ENCODE data around the gene TMEM238. TPM values are rescaled to one million over a fixed set of nuclear protein-coding genes. Genes with fewer than 3 reads are reported as not detected.
A peak's percentile ranks its signal among the peaks of the same experiment; 100 is the strongest.

TMEM238 gene
- total and polyA plus RNA-seq, 9 of the 15 experiments (the other 6 are each of a cell fraction or from before 2014, with no cell fraction given) = 0.18 to 5.1 (median 1.3) TPM; not detected in 4

DNA sequence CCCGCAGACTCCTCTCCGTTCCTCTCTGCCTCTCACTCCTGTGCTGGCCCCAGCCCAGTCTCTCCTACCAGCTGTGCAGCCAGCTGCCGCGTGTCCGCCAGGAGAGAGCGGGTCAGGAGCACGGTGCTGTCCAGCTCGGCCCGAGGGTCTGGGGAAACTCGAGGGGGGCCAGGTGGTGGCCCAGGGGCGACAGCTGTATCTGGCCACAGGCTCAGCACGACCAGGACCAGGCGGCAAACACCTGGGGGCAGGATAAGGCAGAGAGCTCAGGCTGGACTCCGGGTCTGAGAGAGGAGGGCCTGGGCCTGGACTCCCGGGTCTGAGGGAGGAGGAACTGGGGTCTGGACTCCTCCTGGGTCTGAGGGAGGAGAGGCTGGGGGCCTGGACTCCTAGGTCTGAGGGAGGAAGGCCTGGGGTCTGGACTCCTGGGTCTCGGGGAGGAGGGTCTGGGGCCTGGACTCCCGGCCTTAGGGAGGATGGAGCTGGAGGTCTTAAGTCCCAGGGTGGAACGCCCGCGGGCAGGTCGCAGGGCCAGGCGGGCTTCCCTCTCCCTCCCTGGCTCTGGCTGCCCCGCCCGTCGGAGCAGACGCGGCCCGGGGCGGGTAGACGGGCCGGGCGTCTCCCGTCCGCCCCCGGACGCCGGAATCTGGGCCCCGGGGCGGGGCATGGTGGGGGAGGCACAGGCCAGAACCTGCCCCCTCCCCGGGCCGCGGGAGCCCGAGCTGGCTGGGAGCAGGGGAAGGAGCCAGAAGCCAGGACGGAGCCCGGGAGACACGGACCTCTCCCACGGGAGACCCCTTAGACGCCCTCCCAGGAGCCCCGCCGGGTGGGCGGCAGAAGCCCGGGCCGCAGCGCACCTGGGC is 15.2 kb downstream of the TMEM238 start (continued):
- TF ChIP-seq ZNF79 (CRISPR knock-in tag; IDR thresholded peaks at IDR 0.05; ENCODE audit: low read depth) = no peak
- no peak for TF ChIP-seq ELF2 (CRISPR knock-in tag; IDR thresholded peaks at IDR 0.05)
- no peak for TF ChIP-seq MTF1 (CRISPR knock-in tag; IDR thresholded peaks at IDR 0.05; ENCODE audit: borderline replicate concordance)
- no peak for TF ChIP-seq SRSF3 (IDR thresholded peaks at IDR 0.05; ENCODE audit: insufficient read depth, low read length)
- TF ChIP-seq U2AF1 (optimal IDR thresholded peaks at IDR 0.05; ENCODE audit: low read depth, low read length) = no peak
- TF ChIP-seq, protein P1, sequence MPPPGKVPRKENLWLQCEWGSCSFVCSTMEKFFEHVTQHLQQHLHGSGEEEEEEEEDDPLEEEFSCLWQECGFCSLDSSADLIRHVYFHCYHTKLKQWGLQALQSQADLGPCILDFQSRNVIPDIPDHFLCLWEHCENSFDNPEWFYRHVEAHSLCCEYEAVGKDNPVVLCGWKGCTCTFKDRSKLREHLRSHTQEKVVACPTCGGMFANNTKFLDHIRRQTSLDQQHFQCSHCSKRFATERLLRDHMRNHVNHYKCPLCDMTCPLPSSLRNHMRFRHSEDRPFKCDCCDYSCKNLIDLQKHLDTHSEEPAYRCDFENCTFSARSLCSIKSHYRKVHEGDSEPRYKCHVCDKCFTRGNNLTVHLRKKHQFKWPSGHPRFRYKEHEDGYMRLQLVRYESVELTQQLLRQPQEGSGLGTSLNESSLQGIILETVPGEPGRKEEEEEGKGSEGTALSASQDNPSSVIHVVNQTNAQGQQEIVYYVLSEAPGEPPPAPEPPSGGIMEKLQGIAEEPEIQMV (tag; conservative IDR thresholded peaks at IDR 0.05; ENCODE audit: low read depth) = no peak
- TF ChIP-seq ELF4 (CRISPR knock-in tag; IDR thresholded peaks at IDR 0.05) = no peak
- peak; percentile 67 for TF ChIP-seq SMAD4 (CRISPR knock-in tag; conservative IDR thresholded peaks at IDR 0.05)
- no peak for TF ChIP-seq MEIS2 (IDR thresholded peaks at IDR 0.05; ENCODE audit: partially characterized antibody)
- no peak for TF ChIP-seq HSF4 (CRISPR knock-in tag; IDR thresholded peaks at IDR 0.05; ENCODE audit: borderline replicate concordance)
- TF ChIP-seq SAFB (IDR thresholded peaks at IDR 0.05; ENCODE audit: borderline replicate concordance, low read depth, low read length) = no peak
- TF ChIP-seq, protein P2, sequence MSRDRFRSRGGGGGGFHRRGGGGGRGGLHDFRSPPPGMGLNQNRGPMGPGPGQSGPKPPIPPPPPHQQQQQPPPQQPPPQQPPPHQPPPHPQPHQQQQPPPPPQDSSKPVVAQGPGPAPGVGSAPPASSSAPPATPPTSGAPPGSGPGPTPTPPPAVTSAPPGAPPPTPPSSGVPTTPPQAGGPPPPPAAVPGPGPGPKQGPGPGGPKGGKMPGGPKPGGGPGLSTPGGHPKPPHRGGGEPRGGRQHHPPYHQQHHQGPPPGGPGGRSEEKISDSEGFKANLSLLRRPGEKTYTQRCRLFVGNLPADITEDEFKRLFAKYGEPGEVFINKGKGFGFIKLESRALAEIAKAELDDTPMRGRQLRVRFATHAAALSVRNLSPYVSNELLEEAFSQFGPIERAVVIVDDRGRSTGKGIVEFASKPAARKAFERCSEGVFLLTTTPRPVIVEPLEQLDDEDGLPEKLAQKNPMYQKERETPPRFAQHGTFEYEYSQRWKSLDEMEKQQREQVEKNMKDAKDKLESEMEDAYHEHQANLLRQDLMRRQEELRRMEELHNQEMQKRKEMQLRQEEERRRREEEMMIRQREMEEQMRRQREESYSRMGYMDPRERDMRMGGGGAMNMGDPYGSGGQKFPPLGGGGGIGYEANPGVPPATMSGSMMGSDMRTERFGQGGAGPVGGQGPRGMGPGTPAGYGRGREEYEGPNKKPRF (IDR thresholded peaks at IDR 0.05; ENCODE audit: low read depth, low read length) = no peak
- TF ChIP-seq NCOR1 (IDR thresholded peaks at IDR 0.05) = no peak
- TF ChIP-seq, protein P3, sequence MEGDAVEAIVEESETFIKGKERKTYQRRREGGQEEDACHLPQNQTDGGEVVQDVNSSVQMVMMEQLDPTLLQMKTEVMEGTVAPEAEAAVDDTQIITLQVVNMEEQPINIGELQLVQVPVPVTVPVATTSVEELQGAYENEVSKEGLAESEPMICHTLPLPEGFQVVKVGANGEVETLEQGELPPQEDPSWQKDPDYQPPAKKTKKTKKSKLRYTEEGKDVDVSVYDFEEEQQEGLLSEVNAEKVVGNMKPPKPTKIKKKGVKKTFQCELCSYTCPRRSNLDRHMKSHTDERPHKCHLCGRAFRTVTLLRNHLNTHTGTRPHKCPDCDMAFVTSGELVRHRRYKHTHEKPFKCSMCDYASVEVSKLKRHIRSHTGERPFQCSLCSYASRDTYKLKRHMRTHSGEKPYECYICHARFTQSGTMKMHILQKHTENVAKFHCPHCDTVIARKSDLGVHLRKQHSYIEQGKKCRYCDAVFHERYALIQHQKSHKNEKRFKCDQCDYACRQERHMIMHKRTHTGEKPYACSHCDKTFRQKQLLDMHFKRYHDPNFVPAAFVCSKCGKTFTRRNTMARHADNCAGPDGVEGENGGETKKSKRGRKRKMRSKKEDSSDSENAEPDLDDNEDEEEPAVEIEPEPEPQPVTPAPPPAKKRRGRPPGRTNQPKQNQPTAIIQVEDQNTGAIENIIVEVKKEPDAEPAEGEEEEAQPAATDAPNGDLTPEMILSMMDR (IDR thresholded peaks at IDR 0.05 in 2 of 3, conservative IDR thresholded peaks at IDR 0.05 in 1 of 3; ENCODE audit: insufficient read depth in 2 of 3, low read depth in 1 of 3, low read length in 3 of 3) = no peak
- TF ChIP-seq TRIM24 (IDR thresholded peaks at IDR 0.05) = peak in 1 of 2 experiments; percentile 8; a peak in 1 of 4 replicates
- no peak for TF ChIP-seq ZC3H11A (IDR thresholded peaks at IDR 0.05; ENCODE audit: low read depth, low read length)
- no peak for TF ChIP-seq OTX1 (CRISPR knock-in tag; IDR thresholded peaks at IDR 0.05)

All from K562 (cell line).